BE2C (cell line): ENCODE data around the gene SPDEF.

Source experiments
- DNase-seq: peaks from one replicate; pipeline ENCODE4 v3.0.0-alpha.2; 2020
- H3K27me3 ChIP-seq: fragments of 250-450 bp; sonication (Bioruptor Pico); 2 replicates; pipeline ENCODE4 v1.5.1; 2020; ENCODE audit warnings: mild to moderate bottlenecking
- H3K36me3 ChIP-seq: fragments of 250-450 bp; sonication (Bioruptor Pico); 2 replicates; pipeline ENCODE4 v1.5.1; 2020; ENCODE audit warnings: mild to moderate bottlenecking
- H3K4me1 ChIP-seq: fragments of 250-450 bp; sonication (Bioruptor Pico); 2 replicates; pipeline ENCODE4 v1.5.1; 2020
- H3K4me3 ChIP-seq: 2 replicates; pipeline ENCODE4 v1.5.1; 2011; ENCODE audit warnings: low read depth, low read length
- H3K9me3 ChIP-seq: fragments of 250-450 bp; sonication (Bioruptor Pico); 2 replicates; pipeline ENCODE4 v1.5.1; 2020
- TF ChIP-seq, protein P1 (sequence below): IDR thresholded peaks from 2 replicates; pipeline ENCODE4 v1.5.1; 2012; ENCODE audit warnings: mild to moderate bottlenecking, low read depth, low read length

Gene SPDEF

DNA sequence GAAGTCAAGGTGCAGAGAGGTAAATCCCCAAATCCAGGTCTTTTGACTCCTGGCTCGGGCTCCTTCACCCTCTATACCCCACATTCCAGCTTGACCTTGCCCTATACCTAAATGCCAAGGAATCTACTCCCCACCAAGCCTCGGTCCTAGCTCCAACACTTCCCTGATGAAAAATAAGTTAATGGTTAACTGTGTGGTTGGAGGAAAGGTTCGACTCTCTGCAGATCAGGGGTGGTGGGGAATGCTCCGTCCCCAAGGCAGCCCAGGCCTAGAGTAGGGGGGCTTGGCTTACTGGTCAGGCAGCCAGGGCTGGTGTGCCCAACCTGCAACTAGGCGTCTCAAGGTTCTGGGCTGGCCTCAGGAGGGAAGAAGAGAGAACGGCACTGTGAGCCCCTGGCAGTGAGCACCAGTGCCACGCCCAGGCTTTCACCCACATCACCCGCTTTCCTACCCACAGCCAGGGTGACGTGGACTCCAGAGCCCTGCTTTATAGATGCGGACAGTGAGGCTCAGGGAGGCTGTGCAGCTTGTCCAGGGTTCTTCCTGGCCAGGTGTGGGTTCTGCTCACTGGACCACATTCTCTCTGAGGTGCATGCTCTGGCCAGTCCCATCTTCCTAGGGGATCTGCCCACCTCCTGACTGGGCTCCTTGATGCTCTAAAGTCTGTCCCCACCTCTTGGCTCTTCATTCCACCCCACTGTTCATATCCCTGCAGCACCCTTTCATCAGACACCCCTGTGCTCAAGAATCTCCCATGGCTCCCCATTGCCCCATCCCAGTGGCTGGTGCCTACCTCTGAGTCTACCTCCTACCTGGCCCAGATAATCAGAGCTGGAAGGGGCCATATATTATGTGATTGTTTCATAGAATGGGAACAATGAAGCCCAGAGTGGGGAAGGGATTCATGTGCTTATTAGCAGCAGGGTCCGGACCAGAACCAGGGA lies 8.2 kb downstream of the SPDEF start:
- TF ChIP-seq, protein P1, sequence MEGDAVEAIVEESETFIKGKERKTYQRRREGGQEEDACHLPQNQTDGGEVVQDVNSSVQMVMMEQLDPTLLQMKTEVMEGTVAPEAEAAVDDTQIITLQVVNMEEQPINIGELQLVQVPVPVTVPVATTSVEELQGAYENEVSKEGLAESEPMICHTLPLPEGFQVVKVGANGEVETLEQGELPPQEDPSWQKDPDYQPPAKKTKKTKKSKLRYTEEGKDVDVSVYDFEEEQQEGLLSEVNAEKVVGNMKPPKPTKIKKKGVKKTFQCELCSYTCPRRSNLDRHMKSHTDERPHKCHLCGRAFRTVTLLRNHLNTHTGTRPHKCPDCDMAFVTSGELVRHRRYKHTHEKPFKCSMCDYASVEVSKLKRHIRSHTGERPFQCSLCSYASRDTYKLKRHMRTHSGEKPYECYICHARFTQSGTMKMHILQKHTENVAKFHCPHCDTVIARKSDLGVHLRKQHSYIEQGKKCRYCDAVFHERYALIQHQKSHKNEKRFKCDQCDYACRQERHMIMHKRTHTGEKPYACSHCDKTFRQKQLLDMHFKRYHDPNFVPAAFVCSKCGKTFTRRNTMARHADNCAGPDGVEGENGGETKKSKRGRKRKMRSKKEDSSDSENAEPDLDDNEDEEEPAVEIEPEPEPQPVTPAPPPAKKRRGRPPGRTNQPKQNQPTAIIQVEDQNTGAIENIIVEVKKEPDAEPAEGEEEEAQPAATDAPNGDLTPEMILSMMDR: no peak
- H3K4me1 ChIP-seq: no peaks in the 10 kb centered on the region
- no peak for DNase-seq
- H3K36me3 ChIP-seq: no peaks in the 10 kb centered on the region
- H3K4me3 ChIP-seq: no peak overlapping the region
- H3K9me3 ChIP-seq: no peaks in the 10 kb centered on the region
- no peaks in the 10 kb centered on the region for H3K27me3 ChIP-seq

DNA sequence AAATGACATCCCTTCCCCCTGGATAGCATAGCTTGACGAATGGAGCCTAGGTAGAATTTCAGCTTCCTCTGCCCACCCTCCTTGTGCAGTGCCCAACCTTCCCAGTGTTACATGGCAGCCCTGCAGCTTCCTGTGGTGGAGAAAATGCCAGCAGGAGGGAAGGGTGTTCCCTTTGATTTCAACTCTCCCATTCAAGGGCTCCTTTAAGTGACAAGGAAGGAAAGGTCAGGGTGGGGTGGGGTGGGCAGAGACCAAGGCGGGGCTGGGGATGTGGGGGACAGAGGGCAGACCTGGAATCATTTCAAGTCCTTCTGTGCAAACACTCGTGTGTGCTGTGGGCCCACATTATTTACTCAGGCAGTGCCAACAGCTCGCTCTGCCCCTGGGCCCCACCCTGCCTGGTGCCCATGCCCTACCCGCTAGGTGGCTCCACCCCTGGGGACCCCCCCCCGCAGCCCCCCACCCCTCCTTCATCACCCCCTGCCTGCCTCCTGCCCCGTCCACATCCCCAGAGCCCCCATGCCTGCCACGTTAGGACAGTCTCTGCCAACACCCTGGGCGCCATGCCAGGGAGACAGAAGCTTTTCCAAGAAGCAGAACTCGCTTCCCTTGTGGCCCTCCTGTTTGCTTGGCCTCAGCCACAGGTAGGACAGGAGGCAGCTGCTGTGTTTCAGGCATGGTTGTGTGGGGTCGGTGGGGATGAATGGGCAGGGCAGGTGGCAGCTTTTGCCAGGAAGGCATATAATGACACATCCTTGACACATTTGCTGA lies 9.4 kb downstream of the SPDEF start:
- no peaks in the 10 kb centered on the region for H3K4me1 ChIP-seq
- no peaks in the 10 kb centered on the region for H3K27me3 ChIP-seq
- no peaks in the 10 kb centered on the region for H3K9me3 ChIP-seq
- H3K36me3 ChIP-seq: no peaks in the 10 kb centered on the region
- no peak overlapping the region for H3K4me3 ChIP-seq
- TF ChIP-seq, protein P1: no peak
- peak; percentile 44 for DNase-seq

DNA sequence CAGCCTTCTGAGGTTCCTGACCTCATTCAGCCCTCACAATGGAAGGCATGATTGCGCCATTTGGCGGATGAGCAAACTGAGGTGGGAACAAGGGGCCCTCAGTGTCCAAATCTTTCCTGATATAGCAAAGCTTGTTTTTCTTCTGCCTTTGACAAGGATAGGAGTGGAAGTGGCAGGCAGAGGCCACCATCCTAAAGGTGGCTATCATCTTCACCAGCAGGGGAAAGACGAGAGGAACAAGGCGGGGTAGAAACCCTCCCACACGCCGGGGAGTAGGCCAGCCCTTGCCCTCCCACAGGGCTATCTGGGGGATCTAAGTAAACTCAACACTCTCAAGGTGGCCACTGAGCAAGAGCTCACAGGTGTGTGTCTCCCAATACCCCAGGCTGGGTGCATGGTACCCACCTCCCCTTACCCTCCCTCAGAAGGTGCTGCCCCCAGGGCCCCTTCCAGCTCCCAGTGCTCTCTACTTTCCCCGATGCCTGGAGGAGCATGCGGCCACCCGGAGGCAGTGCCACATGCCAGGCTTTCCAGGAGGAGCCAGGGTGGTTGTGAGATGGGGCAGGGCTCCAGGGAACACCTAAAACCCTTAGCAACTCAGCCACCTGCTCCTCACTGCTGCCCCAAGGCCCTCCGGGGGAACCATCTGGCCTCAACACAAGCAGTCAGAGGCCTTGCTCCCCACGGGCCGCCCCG lies 11.2 kb downstream of the SPDEF start:
- H3K36me3 ChIP-seq: no peaks in the 10 kb centered on the region
- TF ChIP-seq, protein P1: no peak
- H3K4me1 ChIP-seq: no peaks in the 10 kb centered on the region
- no peak overlapping the region for H3K4me3 ChIP-seq
- no peaks in the 10 kb centered on the region for H3K9me3 ChIP-seq
- no peak for DNase-seq
- H3K27me3 ChIP-seq: no peaks in the 10 kb centered on the region

DNA sequence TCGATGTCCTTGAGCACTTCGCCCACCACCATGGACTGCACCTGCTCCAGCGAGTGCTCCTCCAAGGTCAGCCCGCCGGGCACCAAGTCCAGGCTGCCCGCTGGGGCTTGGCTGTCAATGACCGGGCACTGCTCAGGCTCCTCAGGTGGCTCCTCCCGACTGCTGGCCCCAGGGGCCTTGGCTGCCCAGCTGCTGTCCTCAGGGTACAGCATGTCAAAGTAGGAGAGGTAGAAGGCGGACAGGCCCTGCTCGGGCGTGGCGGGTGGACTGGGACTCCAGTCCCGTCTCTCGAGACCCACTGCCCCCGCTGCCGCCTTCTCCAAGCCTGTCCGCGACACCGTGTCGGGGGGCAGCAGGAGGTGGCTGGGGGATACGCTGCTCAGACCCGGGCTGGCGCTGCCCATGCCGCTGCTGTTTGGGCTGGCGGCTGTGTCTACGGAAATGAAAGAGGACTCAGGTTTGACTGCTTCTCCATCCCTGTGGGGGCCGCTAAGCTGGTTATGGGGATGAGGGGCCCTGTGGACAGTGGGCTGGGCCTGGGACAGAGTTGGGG lies 12.0 kb downstream of the SPDEF start:
- no peaks in the 10 kb centered on the region for H3K36me3 ChIP-seq
- no peak overlapping the region for H3K4me3 ChIP-seq
- TF ChIP-seq, protein P1: no peak

DNA sequence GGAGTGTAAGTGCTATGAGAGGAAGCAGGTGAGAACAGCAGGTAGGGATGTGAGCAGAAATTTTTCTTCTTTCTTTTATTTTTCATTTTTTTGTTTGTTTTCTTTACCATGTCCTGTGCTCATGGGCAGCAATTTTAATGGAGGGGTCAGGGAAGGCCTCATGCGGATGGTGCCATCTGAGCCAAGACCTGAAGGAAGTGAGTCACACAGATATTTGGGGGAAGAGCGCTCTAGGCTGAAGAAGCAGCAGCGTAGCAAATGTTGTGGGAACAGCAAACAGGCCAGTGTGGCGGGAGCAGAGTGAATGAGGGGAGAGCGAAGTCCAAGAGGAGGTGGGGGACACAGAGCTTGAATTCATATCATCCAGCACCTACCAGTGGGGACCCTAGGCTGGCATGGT lies 12.7 kb downstream of the SPDEF start:
- H3K36me3 ChIP-seq: no peaks in the 10 kb centered on the region
- no peak for DNase-seq
- TF ChIP-seq, protein P1: no peak
- no peaks in the 10 kb centered on the region for H3K4me1 ChIP-seq
- H3K27me3 ChIP-seq: no peaks in the 10 kb centered on the region
- no peaks in the 10 kb centered on the region for H3K9me3 ChIP-seq
- no peak overlapping the region for H3K4me3 ChIP-seq

More for the DNA sequence above, 12.0 kb downstream of the SPDEF start:
- Histone ChIP-seq H3K9me3 (no peaks in the 10 kb centered on the region), H3K4me1 (no peaks in the 10 kb centered on the region), H3K27me3 (no peaks in the 10 kb centered on the region)
- DNase-seq: no peak
